Motor neuron (in vitro differentiated cells): ENCODE results near the gene ASTN1. TPM values are rescaled to one million over a fixed set of nuclear protein-coding genes. Genes with fewer than 3 reads are reported as not detected.
A peak's percentile ranks its signal among the peaks of the same experiment; 100 is the strongest.

Experiments used
- ATAC-seq, 8 experiments: fragments of 200-7000 bp; cut with Tn5 transposase; replicated peaks in 6 of 8; 2 replicates each; pipeline ENCODE4 v1.8.0; 2021; ENCODE audit warnings: mild to moderate bottlenecking in 8 of 8, moderate library complexity in 8 of 8
- H3K27ac ChIP-seq, 2 donors: fragments of 250-450 bp; sonication (Bioruptor Pico); 2 replicates each; pipeline ENCODE4 v1.9.0; 2021; ENCODE audit warnings: antibody characterized with exemption in 2 of 2, mild to moderate bottlenecking in 2 of 2, moderate library complexity in 1 of 2
- H3K4me1 ChIP-seq, 2 donors: fragments of 250-450 bp; sonication (Bioruptor Pico); replicated peaks in 1 of 2; 2 replicates each; pipeline ENCODE4 v1.6.1; 2021; ENCODE audit warnings: antibody characterized with exemption in 2 of 2, mild to moderate bottlenecking in 2 of 2, moderate library complexity in 1 of 2
- H3K4me3 ChIP-seq, 5 donors: fragments of 250-450 bp; sonication (Bioruptor Pico); 2 replicates each; pipeline ENCODE4 v1.9.0; 2021; ENCODE audit warnings: antibody characterized with exemption in 5 of 5, mild to moderate bottlenecking in 5 of 5, moderate library complexity in 4 of 5
- WGBS, 10 experiments: fragments of 450-650 bp; shearing (Covaris generic); methylation state at CpG; one replicate each; pipeline ENCODE4 v1.0.0; 2022; 5-methylcytosine and 5-hydroxymethylcytosine counted together
- in situ Hi-C, 9 experiments: fragments of 400-800 bp; cut with MboI; loops; one replicate each; pipeline ENCODE4 v1.15.0; 2021; ENCODE audit warnings: low sequenced_read_pairs in 9 of 9, low pct_unique_long_range_greater_than_20kb in 2 of 9; ENCODE audit not compliant: unreplicated experiment in 9 of 9
- total RNA-seq, 8 experiments: library from RNA; unstranded; fragments of 300-600 nt; gene quantifications; 2 replicates each; pipeline versions ENCODE4 v1.2.3 to v1.2.4, GENCODE V29; 2022

ASTN1 gene
- total RNA-seq, 8 experiments from 2014 or later: 0.10 to 89.1 (median 37.5) TPM

- H3K27ac ChIP-seq: no peak overlapping the region
- WGBS, 10 experiments: 0 to 3% (median 2%) methylated on average over 1 to 25 of the region's 32 CpGs; no CpG with 5 or more reads in 5 of the 10 experiments
- peak overlapping the region; percentile 14 to 31 (median 25) for H3K4me3 ChIP-seq
- ATAC-seq: peak; percentile 71 to 97 (median 94)
- in situ Hi-C loops: loop anchor here in 2 of 9 experiments (25.0 kb wide), 3 partner anchors 269 to 606 kb away; no protein-coding TSS in a partner anchor
- peaks cover 3 to 6% of the 10 kb centered on the region in 2 donors for H3K4me1 ChIP-seq
Measured at GRCh38 chr1:177181631-177182291, 17.2 kb upstream of the ASTN1 start.

GRCh38 chr1:177181280-177181630 lies 16.7 kb upstream of the ASTN1 start:
- in situ Hi-C loops: loop anchor here in 2 of 9 experiments (25.0 kb wide), 3 partner anchors 269 to 606 kb away; no protein-coding TSS in a partner anchor
- ATAC-seq: peak in 5 of 8 experiments; percentile 58 to 65 (median 61)
- Histone ChIP-seq H3K4me1 (peaks cover 3 to 6% of the 10 kb centered on the region in 2 donors), H3K4me3 (peak overlapping the region; percentile 14 to 31 (median 25)), H3K27ac (no peak overlapping the region)
- WGBS, 10 experiments: 28 to 48% (median 38%) methylated on average over 3 to 12 of the region's 13 CpGs; no CpG with 5 or more reads in 6 of the 10 experiments

GRCh38 chr1:177174921-177175634 lies 10.6 kb upstream of the ASTN1 start:
- in situ Hi-C loops: loop anchor here in 4 of 9 experiments (10.0 to 25.0 kb wide), 4 partner anchors 263 to 612 kb away; no protein-coding TSS in a partner anchor
- Histone ChIP-seq H3K27ac (no peak overlapping the region), H3K4me3 (no peak overlapping the region), H3K4me1 (peaks cover 2 to 8% of the 10 kb centered on the region in 2 donors)
- ATAC-seq: no peak
- 25 to 93% (median 74%) methylated on average over 1 to 6 of the region's 6 CpGs; no CpG with 5 or more reads in 2 of the 10 experiments for WGBS, 10 experiments

- Histone ChIP-seq H3K4me3 (no peak overlapping the region), H3K27ac (no peak overlapping the region)
- in situ Hi-C loops: loop anchor here in 2 of 9 experiments (10.0 kb wide), 1 partner anchor 269 kb away; no protein-coding TSS in a partner anchor
Measured at GRCh38 chr1:177173976-177174375, 9.5 kb upstream of the ASTN1 start.

GRCh38 chr1:177172866-177173265 lies 8.4 kb upstream of the ASTN1 start:
- no peak overlapping the region for H3K27ac ChIP-seq
- in situ Hi-C loops: loop anchor here in 2 of 9 experiments (10.0 kb wide), 1 partner anchor 268 kb away; no protein-coding TSS in a partner anchor
- H3K4me1 ChIP-seq: peaks cover 2 to 8% of the 10 kb centered on the region in 2 donors
- H3K4me3 ChIP-seq: peak overlapping the region in 1 of 5 donors; percentile 50
- WGBS, 10 experiments: 29 to 92% (median 83%) methylated on average over 1 to 3 of the region's 3 CpGs; no CpG with 5 or more reads in 3 of the 10 experiments
- no peak for ATAC-seq

More at GRCh38 chr1:177173976-177174375, 9.5 kb upstream of the ASTN1 start:
- no peak for ATAC-seq
- whole genome bisulfite sequencing, 10 experiments: 8 to 90% (median 78%) methylated on average over 1 to 2 of the region's 2 CpGs
- H3K4me1 ChIP-seq: peaks cover 2 to 8% of the 10 kb centered on the region in 2 donors

- no peak for ATAC-seq
- in situ Hi-C loops: loop anchor here in 2 of 9 experiments (10.0 kb wide), 1 partner anchor 267 kb away; no protein-coding TSS in a partner anchor
- Histone ChIP-seq H3K27ac (no peak overlapping the region), H3K4me3 (peak overlapping the region in 3 of 5 donors; percentile 50 to 59 (median 53)), H3K4me1 (peaks cover 2 to 8% of the 10 kb centered on the region in 2 donors)
- WGBS, 10 experiments: 51 to 83% (median 68%) methylated on average over 1 to 3 of the region's 3 CpGs; no CpG with 5 or more reads in 6 of the 10 experiments
Measured at GRCh38 chr1:177172272-177172671, 7.8 kb upstream of the ASTN1 start.

- whole genome bisulfite sequencing, 10 experiments: 0 to 20% (median 10%) methylated on average over 3 to 8 of the region's 8 CpGs; no CpG with 5 or more reads in 3 of the 10 experiments
- no peak for ATAC-seq
- in situ Hi-C loops: loop anchor here in 2 of 9 experiments (10.0 kb wide), 1 partner anchor 267 kb away; no protein-coding TSS in a partner anchor
- no peak overlapping the region for H3K27ac ChIP-seq
- H3K4me1 ChIP-seq: peaks cover 2 to 8% of the 10 kb centered on the region in 2 donors
- peak overlapping the region; percentile 41 to 59 (median 50) for H3K4me3 ChIP-seq
Measured at GRCh38 chr1:177171536-177172123, 7.1 kb upstream of the ASTN1 start.

GRCh38 chr1:177170756-177171535 lies 6.4 kb upstream of the ASTN1 start, which contains the start of gene BRINP2:
Gene BRINP2 (plus strand): TSS chr1:177170958. CDS start chr1:177229877, 58,919 bp downstream.
- H3K4me3 ChIP-seq: peak within 1 kb of the TSS; percentile 41 to 59 (median 50)
- peaks cover 2 to 8% of the 10 kb centered on the region in 2 donors for H3K4me1 ChIP-seq
- ATAC-seq: peak; percentile 84 to 99 (median 98)
- H3K27ac ChIP-seq: no peak within 1 kb of the TSS
- in situ Hi-C loops: loop anchor here in 2 of 9 experiments (10.0 kb wide), 1 partner anchor 266 kb away; no protein-coding TSS in a partner anchor
- WGBS, 10 experiments: 0 to 1% (median 0%) methylated on average over 1 to 26 of the region's 49 CpGs; no CpG with 5 or more reads in 5 of the 10 experiments

- H3K4me1 ChIP-seq: peaks cover 24 to 34% of the 10 kb centered on the region in 2 donors
- 0 to 9% (median 0%) methylated on average over 1 to 8 of the region's 9 CpGs; no CpG with 5 or more reads in 2 of the 10 experiments for WGBS, 10 experiments
- H3K4me3 ChIP-seq: peak overlapping the region; percentile 55 to 74 (median 62)
- in situ Hi-C loops: no loop called here
- peak overlapping the region; percentile 63 to 81 for H3K27ac ChIP-seq
- ATAC-seq: peak in 1 of 8 experiments; percentile 16
Measured at GRCh38 chr1:177165069-177165439, 542 bp upstream of the ASTN1 start.

- in situ Hi-C loops: no loop called here
- peak overlapping the region; percentile 55 to 74 (median 62) for H3K4me3 ChIP-seq
- peak in 6 of 8 experiments; percentile 19 to 78 (median 71) for ATAC-seq
- WGBS, 10 experiments: 0 to 8% methylated on average over 1 to 2 of the region's 15 CpGs; no CpG with 5 or more reads in 8 of the 10 experiments
- H3K4me1 ChIP-seq: peaks cover 25 to 34% of the 10 kb centered on the region in 2 donors
- H3K27ac ChIP-seq: peak overlapping the region; percentile 63 to 81
Measured at GRCh38 chr1:177163844-177164379, 600 bp downstream of the ASTN1 start.

GRCh38 chr1:177162243-177162642 lies 2.3 kb downstream of the ASTN1 start:
- Histone ChIP-seq H3K4me3 (no peak overlapping the region), H3K27ac (no peak overlapping the region), H3K4me1 (peaks cover 25 to 34% of the 10 kb centered on the region in 2 donors)
- WGBS, 10 experiments: 0 to 63% (median 43%) methylated on average over 1 to 2 of the region's 2 CpGs; no CpG with 5 or more reads in 4 of the 10 experiments
- in situ Hi-C loops: no loop called here
- ATAC-seq: peak in 1 of 8 experiments; percentile 4
